HG03558 (cell line): ENCODE data around the gene IDE.

ENCODE experiments used
- ATAC-seq: cut with Tn5 transposase; IDR thresholded peaks from one replicate; pipeline ENCODE4 v1.9.1; 2021; ENCODE audit warnings: moderate number of reproducible peaks; ENCODE audit not compliant: unreplicated experiment; ENCODE audit errors: extremely low read depth

The IDE gene

GRCh38 chr10:92569071-92569470 is 4.8 kb downstream of the IDE start:
- ATAC-seq = no peak

- ATAC-seq = no peak
Observed at GRCh38 chr10:92567952-92568600, 5.8 kb downstream of the IDE start.

DNA sequence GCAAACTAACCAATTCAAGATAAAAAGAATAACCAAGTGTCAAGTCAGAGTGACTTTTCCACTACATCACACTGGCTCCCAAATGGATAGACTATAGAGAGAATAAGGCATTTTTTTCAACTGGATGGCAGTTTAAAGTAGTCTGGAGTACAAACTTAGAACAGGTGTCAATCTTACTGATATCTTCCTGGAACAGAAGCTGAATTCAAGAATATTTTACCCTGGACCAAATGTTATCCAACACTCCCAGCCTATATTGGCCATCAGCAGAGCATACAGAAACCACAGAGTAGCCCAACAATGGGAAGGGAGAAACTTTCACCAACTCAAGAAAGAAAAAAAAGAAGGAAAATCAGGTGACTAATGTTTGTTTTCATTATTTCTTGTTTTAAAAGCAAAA is 11.5 kb downstream of the IDE start:
- no peak for ATAC-seq

- ATAC-seq = no peak
Observed at GRCh38 chr10:92559046-92559445, 14.8 kb downstream of the IDE start.

GRCh38 chr10:92553959-92554358 is 19.9 kb downstream of the IDE start:
- no peak for ATAC-seq

GRCh38 chr10:92552310-92552709 is 21.6 kb downstream of the IDE start:
- no peak for ATAC-seq

DNA sequence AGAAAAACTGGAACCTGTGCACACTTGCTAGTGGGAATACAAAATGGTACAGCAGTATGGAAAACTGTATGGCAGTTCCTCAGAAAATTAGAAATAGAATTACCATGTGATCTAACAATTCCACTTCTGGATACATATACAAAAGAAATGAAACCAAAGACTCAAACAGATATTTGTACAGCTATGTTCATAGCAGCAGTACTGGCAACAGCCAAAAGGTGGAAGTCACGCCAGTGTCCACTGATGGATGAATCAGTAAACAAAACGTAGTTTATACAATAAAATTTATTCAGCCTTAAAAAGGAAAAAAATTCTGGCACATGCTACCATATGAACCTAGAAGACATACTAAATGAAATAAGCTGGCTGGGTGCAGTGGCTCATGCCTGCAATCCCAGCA is 23.0 kb downstream of the IDE start:
- ATAC-seq = no peak

DNA sequence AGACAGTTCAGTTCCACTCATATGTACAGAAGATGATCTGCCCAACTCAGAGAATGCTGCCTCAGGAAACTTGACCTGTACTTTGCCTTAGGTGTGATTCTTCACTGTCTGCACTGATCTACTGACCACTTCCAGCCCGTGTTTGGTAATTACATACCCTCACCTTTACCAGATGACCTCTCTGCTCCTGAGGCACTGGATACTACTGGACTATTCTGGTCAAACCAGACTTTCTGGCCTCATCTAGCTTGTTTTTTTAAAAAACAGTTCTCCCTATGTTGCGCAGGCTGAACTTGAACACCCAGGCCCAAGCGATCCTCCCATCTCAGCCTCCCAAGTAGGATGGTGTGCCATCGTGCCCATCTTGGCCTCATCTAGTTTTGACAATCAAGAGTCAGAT is 26.2 kb downstream of the IDE start:
- ATAC-seq = no peak

- ATAC-seq = no peak
Observed at GRCh38 chr10:92545556-92545955, 28.3 kb downstream of the IDE start.

DNA sequence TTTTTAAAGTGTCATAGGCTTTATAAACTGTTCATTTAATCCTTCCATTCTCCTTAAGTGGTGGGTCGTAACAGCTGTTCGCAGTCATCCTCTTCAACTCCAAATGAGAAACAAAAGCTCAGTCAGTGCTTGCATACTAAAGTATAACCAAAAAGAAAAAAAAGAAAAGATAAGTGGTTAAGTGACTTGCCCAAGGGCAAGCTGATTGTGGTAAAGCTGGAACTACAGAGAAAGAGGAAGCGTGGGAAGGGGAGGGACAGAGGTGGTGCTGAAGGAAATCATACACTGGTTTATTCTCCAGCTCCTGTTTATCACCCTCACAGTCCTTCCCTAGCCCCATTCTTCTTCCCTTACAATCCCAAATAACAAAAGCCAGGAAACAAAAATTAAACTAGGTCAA is 29.6 kb downstream of the IDE start:
- no peak for ATAC-seq

- ATAC-seq = no peak
Observed at GRCh38 chr10:92542458-92542857, 31.4 kb downstream of the IDE start.

- no peak for ATAC-seq
Observed at GRCh38 chr10:92541583-92541982, 32.3 kb downstream of the IDE start.

DNA sequence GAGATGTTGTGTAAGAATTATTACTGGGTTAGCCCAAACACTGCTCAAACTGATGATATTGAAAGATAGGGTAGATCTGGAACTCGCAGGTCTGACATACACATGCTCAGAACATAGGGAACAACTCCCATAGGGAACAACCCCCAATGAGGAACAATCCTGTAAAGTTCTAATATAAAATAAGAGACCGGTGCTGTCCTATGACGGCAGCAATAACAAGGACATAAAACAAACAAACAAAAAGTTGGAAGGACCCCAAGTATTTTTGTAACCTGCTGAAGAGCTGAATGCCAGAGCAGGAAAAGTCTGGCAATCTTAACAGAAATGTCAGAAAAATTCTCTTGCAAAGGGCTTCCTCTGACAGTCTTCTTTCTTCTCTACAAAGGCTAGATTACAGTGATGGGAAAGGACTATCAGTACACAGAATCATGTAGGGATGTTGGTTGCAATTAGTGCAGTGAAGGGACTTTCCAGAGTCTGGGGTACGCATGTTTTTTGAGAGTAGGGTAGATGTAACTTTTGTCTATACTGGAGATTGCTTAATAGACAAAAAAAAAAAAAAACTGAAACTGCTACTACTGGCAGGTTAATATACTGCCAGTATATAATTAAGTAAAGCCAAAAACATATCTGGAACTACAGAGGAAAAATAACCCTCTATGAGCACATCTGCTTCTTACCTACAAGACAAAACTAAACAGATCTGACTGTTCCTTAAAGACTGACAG is 35.5 kb downstream of the IDE start:
- ATAC-seq = no peak

DNA sequence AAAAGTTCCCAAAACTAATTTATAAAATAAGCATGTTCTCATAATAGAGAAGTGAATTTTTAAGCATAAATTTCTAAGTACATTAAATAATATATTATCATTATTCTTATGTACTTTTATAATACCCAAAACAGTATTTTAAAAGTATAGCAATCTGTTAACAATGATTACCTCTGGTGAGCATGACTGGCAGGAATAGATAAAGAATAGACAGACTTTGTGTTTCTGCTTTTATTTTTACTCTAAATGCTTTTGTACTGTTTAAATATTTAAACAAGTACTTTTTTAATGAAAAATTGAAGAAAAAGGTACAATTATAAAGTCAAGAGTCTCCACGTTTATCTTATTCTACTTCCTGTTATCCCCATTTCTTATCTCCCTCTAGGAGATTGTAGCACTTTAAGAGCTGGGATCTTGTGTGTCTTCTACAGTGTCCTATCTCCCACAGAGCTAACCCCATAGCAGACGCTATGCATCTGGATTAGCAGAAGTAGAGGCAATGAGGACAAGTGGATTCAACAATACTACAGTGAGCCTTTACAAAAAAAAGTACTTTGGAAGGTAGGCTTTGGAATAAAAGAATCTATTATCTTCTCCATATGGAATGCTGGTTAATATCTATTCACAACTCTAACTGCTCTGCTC is 42.9 kb downstream of the IDE start:
- ATAC-seq = no peak

DNA sequence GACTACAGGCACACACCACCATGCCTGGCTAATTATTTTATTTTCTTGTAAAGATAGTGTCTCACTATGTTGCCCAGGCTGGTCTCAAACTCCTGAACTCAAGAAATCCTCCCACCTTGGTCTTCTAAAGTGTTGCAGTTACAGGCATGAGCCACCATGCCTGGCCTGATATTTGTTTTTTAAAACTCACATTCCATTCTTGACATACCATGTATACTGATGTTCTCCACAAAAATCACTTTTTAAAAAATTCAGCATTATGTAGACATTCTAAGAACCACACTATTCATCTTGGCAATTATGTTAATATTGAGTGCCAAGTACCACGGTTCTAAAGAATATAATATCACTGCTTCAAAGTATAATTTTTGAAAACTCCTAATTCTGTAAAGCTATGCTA is 43.5 kb downstream of the IDE start:
- no peak for ATAC-seq

- ATAC-seq = no peak
Observed at GRCh38 chr10:92527716-92528115, 46.2 kb downstream of the IDE start.

GRCh38 chr10:92523639-92524038 is 50.3 kb downstream of the IDE start:
- no peak for ATAC-seq

DNA sequence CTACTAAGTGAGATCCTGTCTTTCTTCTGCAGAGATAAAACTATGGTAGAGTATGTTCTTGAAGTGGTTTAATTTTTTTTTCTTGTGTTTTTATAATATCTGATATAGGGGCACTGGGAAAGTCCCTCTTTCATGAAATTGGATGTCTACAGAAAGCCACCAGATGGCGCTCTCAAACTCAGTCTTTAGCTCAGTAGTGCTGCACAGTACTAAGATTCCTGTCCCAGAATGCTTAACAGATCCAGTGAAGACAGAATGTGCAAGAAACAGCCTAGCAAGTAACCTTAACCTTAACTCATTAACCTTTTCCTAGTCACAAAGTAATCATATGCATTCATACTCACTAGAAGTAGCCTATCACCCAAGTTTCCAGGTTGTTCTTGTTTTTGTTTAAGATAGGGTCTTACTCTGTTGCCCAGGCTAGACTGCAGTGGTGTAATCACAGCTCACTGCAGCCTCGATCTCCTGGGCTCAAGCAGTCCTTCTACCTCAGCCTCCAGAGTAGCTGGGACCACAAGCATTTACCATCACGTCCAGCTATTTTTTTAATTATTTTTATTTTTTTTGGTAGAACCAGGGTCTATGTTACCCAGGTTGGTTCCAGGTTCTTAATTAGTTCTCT is 56.7 kb downstream of the IDE start:
- no peak for ATAC-seq

- ATAC-seq = no peak
Observed at GRCh38 chr10:92508866-92509265, 65.0 kb downstream of the IDE start.

DNA sequence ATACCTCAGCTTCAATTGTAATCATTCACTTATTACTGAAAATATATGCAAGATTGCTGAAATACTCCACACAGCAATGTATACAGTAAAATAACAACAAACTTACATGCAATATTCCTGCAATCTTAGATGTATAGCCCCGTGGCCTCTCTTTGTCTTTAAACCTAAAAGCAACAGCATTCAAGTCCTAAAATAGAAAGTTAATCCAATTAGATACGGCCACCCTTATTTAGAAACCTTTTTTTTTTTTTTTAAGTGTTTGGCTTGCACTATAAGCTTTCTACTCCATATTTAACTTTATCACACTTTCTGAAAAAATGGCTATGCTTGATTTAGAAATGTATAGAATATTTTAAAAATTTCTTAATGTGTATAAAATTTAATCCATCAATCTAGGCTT is 67.6 kb downstream of the IDE start:
- ATAC-seq = no peak

- no peak for ATAC-seq
Observed at GRCh38 chr10:92505044-92505443, 68.8 kb downstream of the IDE start.
